MM.1S (cell line): ENCODE results near the gene MVK.

Source experiments
- CTCF ChIP-seq: fragments of 300-600 bp; sonication (generic); IDR thresholded peaks from 2 replicates; pipeline ENCODE4 v1.5.1; 2016; ENCODE audit warnings: antibody characterized with exemption, low read length, mixed read lengths
- EZH2 ChIP-seq: fragments of 300-600 bp; sonication (generic); optimal IDR thresholded peaks from 2 replicates; pipeline ENCODE3; 2017; ENCODE audit warnings: low read depth, mild to moderate bottlenecking, antibody characterized with exemption, low read length, mixed read lengths

DNA sequence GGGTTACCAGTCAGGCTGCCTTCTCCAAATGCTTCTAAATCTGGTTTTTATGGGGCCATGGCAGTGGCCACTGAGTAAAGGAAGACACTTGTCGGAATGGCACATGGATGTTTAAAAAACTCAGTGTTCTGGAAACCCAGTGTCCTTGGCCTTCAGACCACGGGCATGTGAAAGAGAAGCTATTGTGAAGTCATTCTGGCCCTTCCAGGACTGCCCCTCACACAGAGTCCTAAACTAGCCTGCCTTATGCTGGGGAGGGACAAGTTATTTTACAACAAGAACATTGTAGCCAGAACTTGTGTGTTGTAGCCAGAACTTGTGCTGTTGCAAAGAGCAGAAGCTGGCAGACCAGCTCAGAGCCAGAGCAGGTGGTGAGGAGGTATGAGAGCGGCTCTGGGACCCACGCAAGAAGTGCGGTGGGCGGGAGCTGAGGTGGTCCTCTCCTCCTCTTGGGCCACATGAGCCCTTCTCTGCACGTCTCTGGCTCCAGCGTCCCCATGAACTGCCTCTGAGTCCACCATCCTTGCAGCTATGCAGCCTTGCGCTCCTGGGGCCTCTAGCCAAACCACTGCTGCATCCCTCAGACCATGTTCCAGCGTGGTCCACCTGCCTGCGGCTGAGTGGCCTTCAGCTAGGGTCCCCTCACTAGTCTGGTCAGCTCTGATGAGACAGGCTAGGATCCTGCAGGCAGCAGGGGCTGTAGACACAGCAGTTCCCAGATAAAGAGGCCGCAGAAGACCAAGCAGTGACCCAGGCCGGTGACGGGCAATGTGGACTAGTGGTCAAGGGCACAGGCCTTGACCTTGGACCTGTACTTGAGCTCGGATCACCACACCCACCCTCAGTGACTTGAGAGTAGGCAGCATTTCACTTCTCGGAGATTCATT lies 32.8 kb upstream of the MVK start:
- TF ChIP-seq CTCF (no peak), EZH2 (no peak)
